MCF 10A (cell line): ENCODE measurements around the gene RAB6B. TPM values are rescaled to one million over a fixed set of nuclear protein-coding genes. Genes with fewer than 3 reads are reported as not detected.

ENCODE experiments used
- BruUV-seq: library from RNA; stranded (reverse); fragments of 400-500 nt; replicated peaks from 2 replicates; lab custom pipeline; 2021; lab: Mats Ljungman, UMichigan
- CTCF ChIA-PET: fragments of 300-600 bp; sonication (Branson Sonifier 250); formaldehyde crosslinking; extraction: SDS; loops from one replicate; lab custom pipeline; 2021; ENCODE audit warnings: antibody characterized with exemption, inconsistent platforms; lab: Yijun Ruan, JAX
- POLR2A ChIA-PET: fragments of 300-600, 350-650 bp; sonication (Branson Sonifier 250); formaldehyde crosslinking; extraction: SDS; loops from one replicate; lab custom pipeline; 2020; ENCODE audit warnings: antibody characterized with exemption, inconsistent platforms; lab: Yijun Ruan, JAX
- DNase-seq: peaks from one replicate; pipeline ENCODE4 v3.0.0-alpha.2; 2018; ENCODE audit not compliant: unreplicated experiment
- H3K27ac Mint-ChIP-seq: one replicate; pipeline ENCODE4 v1.8.0; 2022; ENCODE audit warnings: mild to moderate bottlenecking, low read depth, mixed read lengths; ENCODE audit not compliant: unreplicated experiment
- H3K27me3 Mint-ChIP-seq: one replicate; pipeline ENCODE4 v1.8.0; 2022; ENCODE audit warnings: mixed read lengths; ENCODE audit not compliant: insufficient read depth, unreplicated experiment
- H3K36me3 Mint-ChIP-seq: one replicate; pipeline ENCODE4 v1.8.0; 2022; ENCODE audit warnings: mild to moderate bottlenecking, moderate library complexity, mixed read lengths; ENCODE audit not compliant: insufficient read depth, unreplicated experiment
- H3K4me1 Mint-ChIP-seq: one replicate; pipeline ENCODE4 v1.8.0; 2022; ENCODE audit warnings: mixed read lengths; ENCODE audit not compliant: insufficient read depth, unreplicated experiment
- H3K4me3 Mint-ChIP-seq: one replicate; pipeline ENCODE4 v1.8.0; 2022; ENCODE audit warnings: mild to moderate bottlenecking, moderate library complexity, mixed read lengths; ENCODE audit not compliant: unreplicated experiment
- H3K9me3 Mint-ChIP-seq: one replicate; pipeline ENCODE4 v1.8.0; 2022; ENCODE audit warnings: mixed read lengths; ENCODE audit not compliant: unreplicated experiment
- CTCF ChIP-seq: fragments of 200-600 bp; IDR thresholded peaks from one replicate; pipeline ENCODE4 v1.8.0; 2022; ENCODE audit warnings: antibody characterized with exemption, mild to moderate bottlenecking; ENCODE audit not compliant: unreplicated experiment
- intact Hi-C: fragments of 100-400 bp; cut with micrococcal nuclease; formaldehyde crosslinking; loops from 2 replicates; pipeline ENCODE4 v1.14.1; 2022
- total RNA-seq: library from RNA; stranded (reverse); gene quantifications from 2 replicates; pipeline ENCODE4 v1.2.3, GENCODE V29; 2022

Gene RAB6B
- total RNA-seq, 1 experiment from 2014 or later, result 1.1 TPM

GRCh38 chr3:133820889-133821675, 74.6 kb downstream of the RAB6B start:
- no peaks in the 10 kb centered on the region for H3K27me3 Mint-ChIP-seq
- H3K27ac Mint-ChIP-seq, result no peak overlapping the region
- no TSS peak for BruUV-seq
- ChIA-PET CTCF (interaction anchor here (0.5 to 2.2 kb wide), 11 partner anchors 13 to 677 kb away, joined by 3 to 20 read pairs (median 4); partner anchors contain the start of gene TOPBP1), POLR2A (interaction anchor here (0.7 kb wide), 2 partner anchors 165 to 429 kb away, joined by 3 to 4 read pairs; no protein-coding TSS in a partner anchor)
- H3K36me3 Mint-ChIP-seq, result peaks cover 44% of the 10 kb centered on the region
- no peak for DNase-seq
- H3K9me3 Mint-ChIP-seq, result no peaks in the 10 kb centered on the region
- peaks cover 13% of the 10 kb centered on the region for H3K4me1 Mint-ChIP-seq
- H3K4me3 Mint-ChIP-seq, result no peak overlapping the region
- TF ChIP-seq CTCF, result no peak
- intact Hi-C loops, result no loop called here

- POLR2A ChIA-PET, result interaction anchor here (0.6 to 0.7 kb wide), 2 partner anchors 178 to 1162 kb away, joined by 3 to 4 read pairs; no protein-coding TSS in a partner anchor
- no peak for TF ChIP-seq CTCF
- intact Hi-C loops, result no loop called here
- CTCF ChIA-PET, result interaction anchor here (0.6 to 2.2 kb wide), 11 partner anchors 12 to 668 kb away, joined by 3 to 20 read pairs (median 4); no protein-coding TSS in a partner anchor
- Mint-ChIP-seq H3K36me3 (peaks cover 53% of the 10 kb centered on the region), H3K27ac (no peak overlapping the region), H3K4me3 (no peak overlapping the region), H3K4me1 (peaks cover 16% of the 10 kb centered on the region), H3K9me3 (no peaks in the 10 kb centered on the region), H3K27me3 (no peaks in the 10 kb centered on the region)
- BruUV-seq, result TSS peak; percentile 60
- no peak for DNase-seq
These were observed 75.6 kb downstream of the RAB6B start for GRCh38 chr3:133820129-133820528.

- intact Hi-C loops, result loop anchor here (5.0 to 10.0 kb wide), 3 partner anchors 399 to 1083 kb away; no protein-coding TSS in a partner anchor
- H3K4me3 Mint-ChIP-seq, result no peak overlapping the region
- peaks cover 18% of the 10 kb centered on the region for H3K4me1 Mint-ChIP-seq
- H3K9me3 Mint-ChIP-seq, result no peaks in the 10 kb centered on the region
- no peak for TF ChIP-seq CTCF
- no TSS peak for BruUV-seq
- POLR2A ChIA-PET, result interaction anchor here (0.6 kb wide), 1 partner anchor 381 kb away, joined by 3 read pairs; no protein-coding TSS in a partner anchor
- peak overlapping the region; percentile 73 for H3K27ac Mint-ChIP-seq
- CTCF ChIA-PET, result interaction anchor here (0.6 kb wide), 1 partner anchor 224 kb away, joined by 4 read pairs; no protein-coding TSS in a partner anchor
- no peak for DNase-seq
- H3K36me3 Mint-ChIP-seq, result peaks cover 92% of the 10 kb centered on the region
- H3K27me3 Mint-ChIP-seq, result no peaks in the 10 kb centered on the region
These were observed 80.3 kb downstream of the RAB6B start for GRCh38 chr3:133815386-133815785.

GRCh38 chr3:133812872-133813271, 82.8 kb downstream of the RAB6B start:
- peaks cover 99% of the 10 kb centered on the region for H3K36me3 Mint-ChIP-seq
- H3K9me3 Mint-ChIP-seq, result no peaks in the 10 kb centered on the region
- no TSS peak for BruUV-seq
- intact Hi-C loops, result loop anchor here (10.0 kb wide), 2 partner anchors 402 to 662 kb away; no protein-coding TSS in a partner anchor
- peaks cover 18% of the 10 kb centered on the region for H3K4me1 Mint-ChIP-seq
- POLR2A ChIA-PET, result no interaction called here
- no peaks in the 10 kb centered on the region for H3K27me3 Mint-ChIP-seq
- H3K27ac Mint-ChIP-seq, result no peak overlapping the region
- DNase-seq, result no peak
- CTCF ChIA-PET, result interaction anchor here (0.8 to 1.2 kb wide), 3 partner anchors 120 to 410 kb away, joined by 3 to 5 read pairs (median 4); no protein-coding TSS in a partner anchor
- no peak for TF ChIP-seq CTCF
- no peak overlapping the region for H3K4me3 Mint-ChIP-seq
